Measurements from ENCODE around the gene USP6NL.

Gene USP6NL

DNA sequence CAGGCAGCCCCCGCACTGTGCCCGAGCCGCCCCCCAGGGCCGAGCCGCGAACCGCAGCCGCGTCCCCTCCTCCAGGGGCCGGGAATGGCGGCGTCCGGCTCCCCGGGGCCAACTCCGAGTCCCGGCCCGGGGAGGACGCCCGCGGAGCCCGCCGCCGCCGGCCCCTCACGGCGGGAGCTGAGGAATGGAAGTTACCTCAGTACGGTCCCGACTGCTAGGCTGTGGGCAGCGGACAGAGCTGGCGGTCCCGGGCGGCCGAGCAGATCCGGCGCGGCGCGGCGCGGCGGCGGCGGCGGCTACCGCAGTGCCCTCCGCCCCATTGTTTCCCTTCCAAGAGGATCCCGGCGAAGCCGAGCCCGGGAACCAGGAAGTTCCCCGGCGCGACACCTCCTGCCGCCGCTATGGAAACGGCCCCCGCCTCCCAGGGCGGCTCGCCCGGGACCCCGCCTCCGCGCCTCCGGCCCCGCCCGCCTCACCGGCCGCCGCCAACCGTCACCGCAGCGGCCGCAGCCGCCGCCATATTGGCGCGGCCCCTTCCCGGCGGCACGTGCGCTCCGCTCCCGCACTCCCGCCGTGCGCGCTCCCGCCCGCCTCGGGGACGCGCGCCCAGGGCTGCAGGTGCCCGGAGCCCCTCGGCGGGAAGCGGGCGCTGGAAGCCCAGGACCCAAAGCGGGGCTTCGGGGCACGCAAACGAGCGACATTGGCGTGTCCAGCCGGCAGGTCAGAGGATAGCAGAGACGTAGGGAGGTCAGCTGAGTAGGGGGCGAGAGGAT lies at the start of gene USP6NL:
USP6NL (minus strand) TSS at position 403 of the 773 bp plus-strand sequence. CDS start 14,016 bp downstream, outside the sequence.
- DNase-seq = peak; percentile 82
- Histone ChIP-seq H3K36me3 (ENCODE audit: insufficient read depth, low read length) (no peaks in the 10 kb centered on the region; the same call in 1 of the 2 replicates), H3K27ac (ENCODE audit: low read length) (peak within 1 kb of the TSS; percentile 62), H3K4me1 (ENCODE audit: insufficient read depth, low read length) (peaks cover 38% of the 10 kb centered on the region), H3K79me2 (ENCODE audit: insufficient read depth, low read length) (peaks cover 43% of the 10 kb centered on the region), H3K4me2 (ENCODE audit: insufficient read depth, low read length) (peak within 1 kb of the TSS; percentile 82), H3K27me3 (ENCODE audit: insufficient read depth, low read length, poor library complexity) (no peaks in the 10 kb centered on the region), H2AFZ (ENCODE audit: low read depth, low read length) (peak within 1 kb of the TSS; percentile 72), H4K20me1 (ENCODE audit: insufficient read depth, low read length) (peaks cover 5% of the 10 kb centered on the region; the same call in 1 of the 2 replicates), H3K4me3 (ENCODE audit: low read depth in 1 of 2, low read length in 2 of 2) (peak within 1 kb of the TSS; percentile 41 to 71), H3K9me3 (ENCODE audit: insufficient read depth, low read length, severe bottlenecking) (no peaks in the 10 kb centered on the region), H3K9ac (ENCODE audit: low read depth, low read length) (peak within 1 kb of the TSS; percentile 78)
- TF ChIP-seq EZH2 (IDR thresholded peaks at IDR 0.05; ENCODE audit: borderline replicate concordance, low read depth, low read length, severe bottlenecking) = no peak
- TF ChIP-seq, protein P1, sequence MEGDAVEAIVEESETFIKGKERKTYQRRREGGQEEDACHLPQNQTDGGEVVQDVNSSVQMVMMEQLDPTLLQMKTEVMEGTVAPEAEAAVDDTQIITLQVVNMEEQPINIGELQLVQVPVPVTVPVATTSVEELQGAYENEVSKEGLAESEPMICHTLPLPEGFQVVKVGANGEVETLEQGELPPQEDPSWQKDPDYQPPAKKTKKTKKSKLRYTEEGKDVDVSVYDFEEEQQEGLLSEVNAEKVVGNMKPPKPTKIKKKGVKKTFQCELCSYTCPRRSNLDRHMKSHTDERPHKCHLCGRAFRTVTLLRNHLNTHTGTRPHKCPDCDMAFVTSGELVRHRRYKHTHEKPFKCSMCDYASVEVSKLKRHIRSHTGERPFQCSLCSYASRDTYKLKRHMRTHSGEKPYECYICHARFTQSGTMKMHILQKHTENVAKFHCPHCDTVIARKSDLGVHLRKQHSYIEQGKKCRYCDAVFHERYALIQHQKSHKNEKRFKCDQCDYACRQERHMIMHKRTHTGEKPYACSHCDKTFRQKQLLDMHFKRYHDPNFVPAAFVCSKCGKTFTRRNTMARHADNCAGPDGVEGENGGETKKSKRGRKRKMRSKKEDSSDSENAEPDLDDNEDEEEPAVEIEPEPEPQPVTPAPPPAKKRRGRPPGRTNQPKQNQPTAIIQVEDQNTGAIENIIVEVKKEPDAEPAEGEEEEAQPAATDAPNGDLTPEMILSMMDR (IDR thresholded peaks at IDR 0.05; ENCODE audit: borderline replicate concordance, extremely low read depth, low read length, poor library complexity, severe bottlenecking) = no peak
- ATAC-seq (ENCODE audit: insufficient read depth, low read depth) = peak; percentile 75

DNA sequence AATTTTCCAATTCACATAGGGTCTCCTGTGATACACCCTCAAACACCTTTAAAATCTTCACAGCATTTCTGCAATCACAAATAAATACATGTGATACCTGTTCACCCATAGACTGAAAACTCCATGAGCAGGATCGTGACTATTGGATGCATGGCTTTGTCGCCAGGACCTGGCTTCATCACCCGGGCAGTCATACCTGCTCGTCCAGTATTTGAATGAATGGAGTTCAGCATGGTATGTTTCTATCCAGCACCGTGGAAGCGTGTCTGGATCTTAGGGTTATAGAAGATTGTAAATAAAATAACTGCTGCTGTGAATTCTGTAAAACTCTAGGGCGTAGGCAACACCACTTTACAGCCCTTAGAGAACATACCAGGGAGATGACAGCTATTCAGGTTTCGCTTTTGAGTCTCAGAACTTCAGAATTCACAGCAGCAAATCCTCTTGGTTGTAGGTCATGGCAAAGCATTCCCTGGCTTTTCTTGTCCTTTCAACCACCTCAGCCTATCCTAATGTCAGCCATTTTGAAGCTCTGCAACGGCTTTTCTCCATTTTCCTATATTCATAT lies 47.4 kb upstream of the USP6NL start:
- Histone ChIP-seq H3K4me2 (ENCODE audit: insufficient read depth, low read length) (no peak overlapping the region), H3K79me2 (ENCODE audit: insufficient read depth, low read length) (no peaks in the 10 kb centered on the region), H4K20me1 (ENCODE audit: insufficient read depth, low read length) (no peaks in the 10 kb centered on the region), H2AFZ (ENCODE audit: low read depth, low read length) (no peak overlapping the region), H3K9me3 (ENCODE audit: insufficient read depth, low read length, severe bottlenecking) (no peaks in the 10 kb centered on the region), H3K4me3 (ENCODE audit: low read depth in 1 of 2, low read length in 2 of 2) (no peak overlapping the region), H3K4me1 (ENCODE audit: insufficient read depth, low read length) (peaks cover 3% of the 10 kb centered on the region; the same call in 1 of the 2 replicates), H3K27me3 (ENCODE audit: insufficient read depth, low read length, poor library complexity) (no peaks in the 10 kb centered on the region), H3K36me3 (ENCODE audit: insufficient read depth, low read length) (no peaks in the 10 kb centered on the region), H3K9ac (ENCODE audit: low read depth, low read length) (no peak overlapping the region), H3K27ac (ENCODE audit: low read length) (no peak overlapping the region)
- TF ChIP-seq EZH2 (IDR thresholded peaks at IDR 0.05; ENCODE audit: borderline replicate concordance, low read depth, low read length, severe bottlenecking) = no peak
- TF ChIP-seq, protein P1 (IDR thresholded peaks at IDR 0.05; ENCODE audit: borderline replicate concordance, extremely low read depth, low read length, poor library complexity, severe bottlenecking) = no peak
- no peak for ATAC-seq (ENCODE audit: insufficient read depth, low read depth)
- DNase-seq = no peak

DNA sequence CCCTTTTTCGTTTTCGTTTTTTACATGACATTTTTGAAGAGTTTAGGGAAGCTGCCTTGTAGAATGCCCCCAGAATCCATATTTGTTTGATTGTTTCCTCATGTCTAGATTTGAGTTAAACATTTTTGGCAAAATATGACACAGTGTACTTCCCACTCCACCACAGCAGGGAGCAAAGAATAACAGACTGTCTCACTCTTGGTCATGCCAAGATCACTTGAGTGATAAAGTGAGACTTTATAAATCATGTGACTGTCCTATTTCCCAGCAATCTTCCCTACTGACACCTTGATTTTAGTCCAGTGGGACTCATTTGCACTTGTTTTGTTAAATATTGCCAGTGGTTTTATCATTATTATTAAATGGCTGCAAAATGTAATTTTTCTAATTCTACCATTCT lies 44.4 kb upstream of the USP6NL start:
- Histone ChIP-seq H2AFZ (ENCODE audit: low read depth, low read length) (no peak overlapping the region), H3K27me3 (ENCODE audit: insufficient read depth, low read length, poor library complexity) (no peaks in the 10 kb centered on the region), H3K79me2 (ENCODE audit: insufficient read depth, low read length) (no peaks in the 10 kb centered on the region), H3K4me3 (ENCODE audit: low read depth in 1 of 2, low read length in 2 of 2) (no peak overlapping the region), H3K36me3 (ENCODE audit: insufficient read depth, low read length) (no peaks in the 10 kb centered on the region), H3K9me3 (ENCODE audit: insufficient read depth, low read length, severe bottlenecking) (no peaks in the 10 kb centered on the region), H3K9ac (ENCODE audit: low read depth, low read length) (no peak overlapping the region), H3K4me2 (ENCODE audit: insufficient read depth, low read length) (no peak overlapping the region), H3K4me1 (ENCODE audit: insufficient read depth, low read length) (no peaks in the 10 kb centered on the region), H3K27ac (ENCODE audit: low read length) (no peak overlapping the region), H4K20me1 (ENCODE audit: insufficient read depth, low read length) (no peaks in the 10 kb centered on the region)
- no peak for TF ChIP-seq EZH2 (IDR thresholded peaks at IDR 0.05; ENCODE audit: borderline replicate concordance, low read depth, low read length, severe bottlenecking)
- TF ChIP-seq, protein P1 (IDR thresholded peaks at IDR 0.05; ENCODE audit: borderline replicate concordance, extremely low read depth, low read length, poor library complexity, severe bottlenecking) = no peak
- ATAC-seq (ENCODE audit: insufficient read depth, low read depth) (no peak), DNase-seq (no peak)

Data from DND-41 (cell line).